Esophagus squamous epithelium (tissue), 5 donors: Measurements from ENCODE around the gene ZSCAN21. TPM values are rescaled to one million over a fixed set of nuclear protein-coding genes. Genes with fewer than 3 reads are reported as not detected.

Source experiments
- DNase-seq: peaks from one replicate; lab custom pipeline; 2025; lab: John Stamatoyannopoulos, UW
- H3K27ac ChIP-seq, 4 donors: fragments of 200-600 bp; sonication (generic); one replicate each; pipeline ENCODE4 v1.5.1; 2016 to 2019; ENCODE audit warnings: mild to moderate bottlenecking in 1 of 4
- H3K27me3 ChIP-seq, 4 donors: fragments of 200-600 bp; sonication (generic); 1 replicate in 3 of 4; 2 replicates in 1 of 4; pipeline versions ENCODE4 v1.5.1 to v1.6.0; 2017 to 2021; ENCODE audit warnings: antibody characterized with exemption in 1 of 4
- H3K36me3 ChIP-seq, 3 donors: fragments of 200-600 bp; sonication (generic); one replicate each; pipeline ENCODE4 v1.5.1; 2016 to 2019
- H3K4me1 ChIP-seq, 3 donors: fragments of 200-600 bp; sonication (generic); one replicate each; pipeline ENCODE4 v1.5.1; 2017 to 2019
- H3K4me3 ChIP-seq, 4 donors: fragments of 200-600 bp; sonication (generic); 1 replicate in 3 of 4; 2 replicates in 1 of 4; pipeline ENCODE4 v1.5.1; 2016 to 2019; ENCODE audit warnings: mild to moderate bottlenecking in 2 of 4, moderate library complexity in 1 of 4
- H3K9me3 ChIP-seq, 3 donors: fragments of 200-600 bp; sonication (generic); one replicate each; pipeline ENCODE4 v1.5.1; 2016 to 2019
- CTCF ChIP-seq, 6 experiments: fragments of 450-650 bp in 4 of 6; fragments of 200-600 bp in 2 of 6; sonication (generic) in 2 of 6; IDR thresholded peaks; one replicate each; pipeline ENCODE4 v1.5.1; 2016 to 2019; ENCODE audit warnings: antibody characterized with exemption in 6 of 6, mild to moderate bottlenecking in 4 of 6, moderate library complexity in 4 of 6
- POLR2A ChIP-seq, 4 donors: fragments of 450-650 bp; IDR thresholded peaks; one replicate each; pipeline ENCODE4 v1.6.1; 2017; ENCODE audit warnings: antibody characterized with exemption in 4 of 4, mild to moderate bottlenecking in 4 of 4, moderate library complexity in 3 of 4
- WGBS, 2 donors: methylation state at CpG; one replicate each; pipeline ENCODE4 v1.1.5; 2018; 5-methylcytosine and 5-hydroxymethylcytosine counted together
- intact Hi-C: fragments of 100-400 bp; cut with DNase I; formaldehyde crosslinking; loops from one replicate; pipeline ENCODE4 v1.15.0; 2022
- total RNA-seq, 4 donors: library from RNA; depleted of rRNA; stranded (reverse); fragments of >200 nt; gene quantifications; one replicate each; pipeline ENCODE4 v1.1.0, GENCODE V29; 2016
- donor health status: DM: yes; HTN: yes; CAD: no.

The ZSCAN21 gene
- total RNA-seq, 4 donors from 2014 or later: 3.7 to 12.0 (median 8.0) TPM

GRCh38 chr7:100015232-100016214 is 34.1 kb upstream of the ZSCAN21 start, which contains the start of gene ZKSCAN1:
Gene ZKSCAN1 (plus strand): TSS chr7:100015596. CDS start chr7:100023507, 7,911 bp downstream.
- 2 to 4% methylated on average over 17 to 34 of the region's 70 CpGs for WGBS, 2 donors

DNA sequence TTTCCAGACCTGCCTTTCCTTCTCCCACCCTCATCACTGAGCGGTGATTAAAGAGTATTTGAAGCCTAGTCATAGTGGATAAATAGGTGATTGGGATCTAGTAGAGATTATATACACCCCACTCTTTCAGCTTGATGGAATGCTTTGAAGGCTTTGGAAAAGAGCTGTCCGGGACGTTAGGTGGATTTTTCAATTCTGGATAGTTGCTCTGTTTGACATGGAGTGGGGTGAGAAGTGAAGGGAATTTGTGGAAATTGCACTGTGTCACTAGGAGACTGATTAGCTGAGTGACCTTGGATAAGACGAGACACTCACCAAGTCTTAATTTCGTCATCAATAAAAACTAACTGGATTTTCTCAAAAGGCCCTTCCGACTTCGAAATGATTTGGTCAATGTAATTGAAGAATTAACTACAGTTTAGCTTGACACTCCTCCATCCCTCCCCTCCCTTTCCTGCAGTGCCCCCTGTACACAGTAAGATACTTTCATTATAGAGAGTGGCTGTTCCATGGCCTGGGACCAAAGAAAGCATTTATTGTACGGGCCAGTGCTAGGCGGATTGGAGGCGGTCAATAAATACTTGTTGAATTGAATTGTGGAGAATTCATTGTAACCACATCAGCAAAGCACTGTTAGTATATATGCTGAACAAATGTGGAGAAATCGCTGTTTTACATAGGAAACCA is 33.2 kb upstream of the ZSCAN21 start:
- DNase-seq: no peak
- no peak for TF ChIP-seq POLR2A (IDR thresholded peaks at IDR 0.05)
- no peak for TF ChIP-seq CTCF (IDR thresholded peaks at IDR 0.05)
- peak overlapping the region; percentile 94 to 100 (median 98) for H3K27ac ChIP-seq
- H3K27me3 ChIP-seq: no peaks in the 10 kb centered on the region
- intact Hi-C loops: no loop called here
- H3K36me3 ChIP-seq: peaks cover 0 to 18% (median 0%) of the 10 kb centered on the region in 3 donors
- 18 to 25% methylated on average over 11 of the region's 11 CpGs for WGBS, 2 donors
- peak overlapping the region; percentile 79 to 92 (median 88) for H3K4me3 ChIP-seq
- peaks cover 21 to 92% (median 42%) of the 10 kb centered on the region in 3 donors for H3K4me1 ChIP-seq
- H3K9me3 ChIP-seq: no peaks in the 10 kb centered on the region

More at GRCh38 chr7:100015232-100016214, 34.1 kb upstream of the ZSCAN21 start, which contains the start of gene ZKSCAN1:
- Histone ChIP-seq H3K27ac (peak within 1 kb of the TSS; percentile 94 to 100 (median 98)), H3K4me1 (peaks cover 21 to 85% (median 38%) of the 10 kb centered on the region in 3 donors), H3K9me3 (no peaks in the 10 kb centered on the region), H3K36me3 (peaks cover 0 to 18% (median 0%) of the 10 kb centered on the region in 3 donors), H3K4me3 (peak within 1 kb of the TSS; percentile 79 to 92 (median 88)), H3K27me3 (no peaks in the 10 kb centered on the region)
- TF ChIP-seq POLR2A (IDR thresholded peaks at IDR 0.05) (peak in 3 of 4 donors; percentile 71 to 91 (median 91)), CTCF (IDR thresholded peaks at IDR 0.05) (no peak)
- intact Hi-C loops: no loop called here
- DNase-seq: peak; percentile 57

DNA sequence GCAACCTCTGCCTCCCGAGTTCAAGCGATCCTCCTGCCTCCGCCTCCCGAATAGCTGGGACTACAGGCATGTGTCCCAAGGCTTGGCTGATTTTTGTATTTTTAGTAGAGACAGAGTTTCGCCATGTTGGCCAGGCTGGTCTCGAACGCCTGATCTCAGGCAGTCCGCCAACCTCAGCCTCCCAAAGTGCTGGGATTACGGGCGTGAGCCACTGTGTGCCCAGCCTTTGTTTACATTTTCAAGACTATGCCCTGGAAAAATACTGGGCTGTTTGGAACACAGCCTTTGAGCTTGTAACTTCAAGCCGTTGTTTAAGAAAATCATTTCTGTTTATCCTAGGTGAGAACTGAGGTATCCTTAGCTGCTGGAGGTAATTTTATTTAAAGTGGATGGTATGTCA is 32.3 kb upstream of the ZSCAN21 start:
- peaks cover 24 to 92% (median 45%) of the 10 kb centered on the region in 3 donors for H3K4me1 ChIP-seq
- peak overlapping the region; percentile 79 to 92 (median 88) for H3K4me3 ChIP-seq
- WGBS, 2 donors: 65 to 86% methylated on average over 4 to 5 of the region's 11 CpGs
- peaks cover 0 to 25% (median 0%) of the 10 kb centered on the region in 3 donors for H3K36me3 ChIP-seq
- intact Hi-C loops: no loop called here
- no peak for DNase-seq
- no peaks in the 10 kb centered on the region for H3K27me3 ChIP-seq
- TF ChIP-seq POLR2A (IDR thresholded peaks at IDR 0.05): no peak
- TF ChIP-seq CTCF (IDR thresholded peaks at IDR 0.05): no peak
- H3K27ac ChIP-seq: peak overlapping the region; percentile 43 to 100 (median 96)
- no peaks in the 10 kb centered on the region for H3K9me3 ChIP-seq

DNA sequence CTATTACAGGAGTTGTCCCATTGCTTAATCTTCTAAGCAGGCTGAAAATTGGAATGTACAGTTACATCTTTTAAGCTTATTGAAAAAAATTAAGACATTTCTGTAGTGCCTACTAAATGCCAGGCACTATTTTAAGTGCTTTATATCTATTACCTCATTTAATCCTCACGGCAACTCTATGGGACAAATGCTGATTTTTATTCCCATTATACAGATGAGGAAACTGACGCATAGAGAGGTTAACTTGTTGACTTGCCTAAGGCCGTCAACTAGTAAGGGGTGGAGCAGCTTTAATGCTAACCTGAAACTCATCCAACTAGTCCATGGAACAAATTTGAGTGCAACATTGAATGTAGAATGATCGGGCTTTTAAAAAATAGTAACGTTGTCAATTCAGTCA is 31.7 kb upstream of the ZSCAN21 start:
- DNase-seq: no peak
- Histone ChIP-seq H3K4me1 (peaks cover 27 to 91% (median 44%) of the 10 kb centered on the region in 3 donors), H3K9me3 (no peaks in the 10 kb centered on the region), H3K27me3 (no peaks in the 10 kb centered on the region), H3K27ac (peak overlapping the region; percentile 43 to 100 (median 96)), H3K36me3 (peaks cover 0 to 30% (median 0%) of the 10 kb centered on the region in 3 donors), H3K4me3 (peak overlapping the region in 1 of 4 donors; percentile 92)
- intact Hi-C loops: no loop called here
- TF ChIP-seq CTCF (IDR thresholded peaks at IDR 0.05) (no peak), POLR2A (IDR thresholded peaks at IDR 0.05) (no peak)
- WGBS, 2 donors: 45 to 58% methylated on average over 5 of the region's 5 CpGs
